LNCAP (cell line): ENCODE data around the gene CELA3B.

Source experiments
- TF ChIP-seq, protein P1 (sequence below): fragments of 450-650 bp; IDR thresholded peaks from 2 replicates; pipeline ENCODE4 v1.5.1; 2017; ENCODE audit warnings: mild to moderate bottlenecking

The CELA3B gene

DNA sequence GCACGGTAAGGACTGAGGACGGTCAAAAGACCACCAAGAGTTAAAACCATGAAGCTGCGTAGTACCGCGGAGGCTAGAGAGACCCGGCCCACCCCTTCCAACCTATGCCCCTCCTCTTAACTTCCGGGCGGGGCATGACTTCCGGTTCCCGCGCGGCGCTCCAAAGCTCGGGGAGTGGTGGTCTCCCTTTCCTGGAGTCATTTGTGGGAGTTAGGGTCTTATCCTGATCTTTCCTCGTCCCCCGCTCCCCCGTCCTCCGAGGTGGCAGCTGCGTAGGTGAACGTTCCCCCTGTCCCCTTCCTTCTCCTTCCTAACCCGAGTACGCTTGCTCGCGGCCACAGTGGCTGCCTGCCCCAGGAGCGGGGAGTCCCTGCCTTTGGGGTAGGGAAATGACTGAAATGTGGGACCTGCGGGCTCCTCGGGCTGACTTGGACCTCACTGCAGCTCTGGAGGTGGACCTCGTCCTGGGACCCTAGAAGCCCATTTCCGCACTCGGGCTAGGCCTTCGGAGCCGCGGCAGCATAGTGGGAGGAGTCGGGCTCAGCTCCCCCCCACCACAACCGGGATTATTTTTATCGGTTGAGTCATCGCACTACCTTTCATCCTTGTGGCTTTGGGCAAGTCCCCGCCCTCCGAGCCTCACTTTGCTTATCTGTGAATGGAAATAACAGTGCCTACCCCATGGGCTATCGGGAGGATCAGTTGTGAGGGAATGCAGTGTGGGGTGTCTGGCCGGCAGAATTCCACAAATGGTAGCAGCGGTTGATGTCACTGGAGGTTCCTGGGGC lies 48.7 kb downstream of the CELA3B start:
- TF ChIP-seq, protein P1, sequence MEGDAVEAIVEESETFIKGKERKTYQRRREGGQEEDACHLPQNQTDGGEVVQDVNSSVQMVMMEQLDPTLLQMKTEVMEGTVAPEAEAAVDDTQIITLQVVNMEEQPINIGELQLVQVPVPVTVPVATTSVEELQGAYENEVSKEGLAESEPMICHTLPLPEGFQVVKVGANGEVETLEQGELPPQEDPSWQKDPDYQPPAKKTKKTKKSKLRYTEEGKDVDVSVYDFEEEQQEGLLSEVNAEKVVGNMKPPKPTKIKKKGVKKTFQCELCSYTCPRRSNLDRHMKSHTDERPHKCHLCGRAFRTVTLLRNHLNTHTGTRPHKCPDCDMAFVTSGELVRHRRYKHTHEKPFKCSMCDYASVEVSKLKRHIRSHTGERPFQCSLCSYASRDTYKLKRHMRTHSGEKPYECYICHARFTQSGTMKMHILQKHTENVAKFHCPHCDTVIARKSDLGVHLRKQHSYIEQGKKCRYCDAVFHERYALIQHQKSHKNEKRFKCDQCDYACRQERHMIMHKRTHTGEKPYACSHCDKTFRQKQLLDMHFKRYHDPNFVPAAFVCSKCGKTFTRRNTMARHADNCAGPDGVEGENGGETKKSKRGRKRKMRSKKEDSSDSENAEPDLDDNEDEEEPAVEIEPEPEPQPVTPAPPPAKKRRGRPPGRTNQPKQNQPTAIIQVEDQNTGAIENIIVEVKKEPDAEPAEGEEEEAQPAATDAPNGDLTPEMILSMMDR = no peak

DNA sequence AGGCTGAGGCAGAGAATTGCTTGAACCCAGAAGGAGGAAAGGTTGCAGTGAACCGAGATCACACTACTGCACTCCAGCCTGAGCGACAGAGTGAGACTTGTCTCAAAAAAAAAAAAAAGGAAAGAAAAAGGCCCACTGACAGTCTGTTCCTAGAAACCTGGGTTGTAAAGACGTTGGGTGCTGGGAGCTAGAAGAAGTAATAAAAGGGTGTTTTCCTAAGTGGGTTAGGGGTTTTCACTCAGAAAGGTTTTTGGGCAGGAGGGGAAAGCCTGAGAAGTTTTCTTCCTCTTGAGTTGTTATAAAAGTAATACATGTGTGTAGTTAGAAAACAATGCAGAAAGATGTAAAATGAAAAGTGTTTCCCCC lies 50.1 kb downstream of the CELA3B start:
- TF ChIP-seq, protein P1 = no peak

DNA sequence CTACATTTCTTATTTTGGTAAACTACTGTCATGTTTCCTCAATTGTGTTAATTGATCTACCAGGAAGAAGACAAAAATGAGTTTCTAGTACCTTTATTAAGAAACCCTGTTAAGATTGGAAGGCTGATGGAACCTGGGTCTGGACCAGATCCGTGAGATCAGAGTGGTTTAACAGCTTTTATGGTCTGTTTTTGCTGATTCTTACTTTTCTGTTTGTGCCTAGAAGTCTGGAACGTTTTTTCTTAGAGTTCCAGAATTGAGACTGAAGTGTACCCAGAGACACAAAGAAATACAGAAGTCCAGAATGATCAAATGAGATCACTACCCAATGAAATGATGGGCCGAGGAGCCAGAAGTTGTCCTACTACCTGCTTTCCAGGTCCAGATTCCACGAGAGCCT lies 53.2 kb downstream of the CELA3B start:
- TF ChIP-seq, protein P1 = no peak

DNA sequence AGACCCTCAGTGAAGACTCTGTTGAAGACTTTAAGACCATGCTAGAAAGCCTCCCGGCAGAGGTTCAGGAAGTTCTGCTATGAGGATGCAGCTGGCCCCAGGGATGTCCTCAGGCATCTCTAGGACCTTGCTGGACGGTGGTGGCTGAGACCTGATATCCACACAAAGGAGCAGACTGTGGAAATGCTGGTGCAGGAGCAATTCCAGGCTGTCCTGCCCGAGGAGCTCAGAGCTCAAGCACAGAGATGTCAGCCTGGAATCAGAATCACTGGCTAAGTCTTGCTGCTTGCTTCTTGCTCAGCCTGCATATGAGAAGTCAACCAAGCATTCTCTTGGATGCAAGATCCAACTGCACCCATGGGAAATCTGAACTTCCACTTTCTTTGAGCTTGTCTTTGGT lies 53.7 kb downstream of the CELA3B start:
- TF ChIP-seq, protein P1 = no peak

DNA sequence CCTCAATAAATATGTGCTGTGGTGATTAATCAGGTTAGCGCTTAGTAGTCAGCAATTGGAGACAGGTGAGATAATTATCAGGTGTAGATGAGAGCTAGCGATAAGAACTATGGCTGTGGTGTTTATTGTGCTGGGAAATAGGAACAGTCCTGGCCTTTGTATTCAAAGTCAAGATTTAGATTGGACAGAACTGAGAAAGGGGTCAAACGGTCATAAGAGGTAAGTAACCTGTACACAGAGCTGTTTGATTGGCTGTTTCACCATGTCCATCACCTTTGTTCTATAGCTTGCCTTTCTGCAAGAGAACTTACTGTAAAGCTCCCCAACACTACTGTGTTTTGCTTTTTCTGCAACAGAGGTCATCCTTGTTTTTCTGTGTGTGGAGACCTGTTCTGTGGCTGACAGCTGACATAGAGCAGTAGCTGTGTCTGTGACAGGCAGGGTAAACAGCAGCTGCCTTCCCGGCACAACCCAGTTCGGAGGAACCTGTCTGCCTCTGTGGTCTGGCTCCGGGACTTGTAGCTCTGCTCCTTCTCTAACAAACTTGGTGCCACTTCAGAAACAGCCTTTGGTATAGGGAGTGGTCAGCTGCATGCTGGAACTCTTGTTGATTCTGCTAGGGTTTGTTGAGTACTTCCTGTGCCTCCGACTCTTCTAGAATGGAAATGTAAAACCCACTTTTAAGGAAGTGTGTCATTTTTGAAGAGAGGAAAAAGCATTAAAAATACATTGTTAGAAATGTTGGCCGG lies 54.6 kb downstream of the CELA3B start:
- TF ChIP-seq, protein P1 = no peak

DNA sequence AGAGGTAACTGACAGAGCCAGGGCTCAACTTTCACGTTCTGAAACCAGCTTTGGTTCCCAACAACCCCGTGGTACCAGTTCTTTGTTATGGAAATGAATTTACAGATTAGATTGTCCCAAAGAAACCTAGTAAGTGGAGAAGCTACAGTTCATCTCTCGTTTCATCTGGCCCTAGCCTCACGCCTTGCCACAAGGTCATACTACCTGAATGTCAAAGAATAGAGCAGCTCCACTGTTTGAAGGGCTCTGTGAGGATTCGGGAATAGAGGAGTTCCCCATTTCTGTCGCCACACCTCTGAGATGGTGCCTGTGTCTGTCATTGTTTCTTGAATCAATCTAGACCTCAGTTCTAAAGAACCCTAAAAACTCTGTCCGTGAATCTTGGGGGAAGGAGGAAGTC lies 60.7 kb downstream of the CELA3B start:
- TF ChIP-seq, protein P1 = no peak

DNA sequence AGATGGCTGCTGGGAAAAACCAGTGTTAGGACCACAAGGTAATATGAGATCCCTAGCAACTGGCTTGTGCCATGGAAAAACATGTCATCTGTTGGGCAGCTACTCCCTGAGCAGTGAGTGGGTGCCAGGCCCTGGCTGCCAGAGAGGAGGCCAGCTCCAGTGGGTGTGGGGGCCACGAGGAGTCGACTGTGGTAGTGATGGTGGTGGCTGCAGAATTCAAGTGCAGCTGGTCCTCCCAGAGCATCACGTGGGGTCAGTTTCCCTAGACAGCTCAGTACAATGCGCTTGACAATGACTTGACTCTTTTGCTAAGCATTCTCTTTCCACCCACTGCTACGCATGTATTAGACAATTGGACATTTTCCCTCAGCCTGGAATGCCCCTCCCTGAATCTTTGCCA lies 61.2 kb downstream of the CELA3B start:
- TF ChIP-seq, protein P1 = no peak
